Erythroblast (primary cell): Measurements from ENCODE around the gene TRAF2.

Experiments used
- GATA1 ChIP-seq: IDR thresholded peaks from 2 replicates; pipeline ENCODE4 v1.6.1; 2011; ENCODE audit warnings: low read depth, mild to moderate bottlenecking, control low read depth, low read length, moderate library complexity
- POLR2A ChIP-seq: IDR thresholded peaks from 2 replicates; pipeline ENCODE4 v1.6.1; 2011; ENCODE audit warnings: mild to moderate bottlenecking, low read length

GRCh38 chr9:136861874-136862457 is 24.4 kb upstream of the TRAF2 start:
- TF ChIP-seq POLR2A, result no peak
- no peak for TF ChIP-seq GATA1
